IPS-18c (cell line): Measurements from ENCODE around the gene PLXNB2.

ENCODE experiments used
- H3K4me3 ChIP-seq: 2 replicates; pipeline ENCODE4 v1.7.0; 2013; ENCODE audit warnings: low read depth, mild to moderate bottlenecking, low read length, moderate library complexity; ENCODE audit not compliant: insufficient read depth
- H3K9me3 ChIP-seq: one replicate; pipeline ENCODE4 v1.6.1; 2013; ENCODE audit warnings: mild to moderate bottlenecking, low read length, moderate library complexity; ENCODE audit not compliant: control insufficient read depth, insufficient read depth

The PLXNB2 gene

DNA sequence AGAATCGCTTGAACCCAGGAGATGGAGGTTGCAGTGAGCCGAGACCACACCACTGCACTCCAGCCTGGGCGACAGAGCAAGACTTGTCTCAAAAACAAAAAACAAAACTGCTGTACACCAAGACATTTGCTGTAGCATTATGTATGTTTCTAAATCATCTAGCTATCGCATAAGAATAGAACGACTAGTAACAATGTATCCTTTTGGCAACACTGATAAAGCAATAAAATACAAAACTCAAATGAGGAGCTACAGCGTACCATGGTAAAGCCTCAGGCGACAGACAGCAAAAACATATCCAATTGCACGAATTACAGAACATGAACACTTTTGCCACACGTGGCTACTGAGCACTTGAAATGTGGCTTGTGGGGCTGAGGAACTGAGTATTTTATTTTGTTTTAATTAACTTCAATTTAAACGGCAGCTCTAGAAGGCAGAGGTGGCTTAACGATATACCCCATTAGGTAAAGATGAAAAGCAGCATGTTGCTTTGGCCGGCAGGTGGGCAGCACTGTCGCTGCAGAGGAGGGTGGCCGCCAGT is 65.0 kb downstream of the PLXNB2 start:
- no peak overlapping the region for H3K4me3 ChIP-seq
- no peaks in the 10 kb centered on the region for H3K9me3 ChIP-seq

DNA sequence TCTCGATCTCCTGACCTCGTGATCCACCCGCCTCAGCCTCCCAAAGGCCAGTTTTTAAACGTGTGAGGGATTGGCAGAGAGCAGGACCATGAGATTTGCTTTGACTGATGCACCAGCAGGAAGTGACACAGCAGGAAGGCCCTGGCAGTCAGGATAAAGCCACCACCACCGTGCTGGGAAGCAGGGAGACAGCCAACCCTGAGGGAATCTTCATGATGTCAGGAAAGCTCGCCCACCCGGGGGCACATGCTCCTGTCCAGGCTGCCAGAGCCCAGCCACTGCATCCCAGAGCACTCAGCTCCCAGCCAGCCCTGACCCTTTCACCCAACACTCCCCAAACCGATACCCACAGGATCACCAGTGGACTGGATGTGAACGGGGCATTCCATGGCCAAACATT is 68.7 kb downstream of the PLXNB2 start:
- H3K9me3 ChIP-seq, result no peaks in the 10 kb centered on the region
- no peak overlapping the region for H3K4me3 ChIP-seq

DNA sequence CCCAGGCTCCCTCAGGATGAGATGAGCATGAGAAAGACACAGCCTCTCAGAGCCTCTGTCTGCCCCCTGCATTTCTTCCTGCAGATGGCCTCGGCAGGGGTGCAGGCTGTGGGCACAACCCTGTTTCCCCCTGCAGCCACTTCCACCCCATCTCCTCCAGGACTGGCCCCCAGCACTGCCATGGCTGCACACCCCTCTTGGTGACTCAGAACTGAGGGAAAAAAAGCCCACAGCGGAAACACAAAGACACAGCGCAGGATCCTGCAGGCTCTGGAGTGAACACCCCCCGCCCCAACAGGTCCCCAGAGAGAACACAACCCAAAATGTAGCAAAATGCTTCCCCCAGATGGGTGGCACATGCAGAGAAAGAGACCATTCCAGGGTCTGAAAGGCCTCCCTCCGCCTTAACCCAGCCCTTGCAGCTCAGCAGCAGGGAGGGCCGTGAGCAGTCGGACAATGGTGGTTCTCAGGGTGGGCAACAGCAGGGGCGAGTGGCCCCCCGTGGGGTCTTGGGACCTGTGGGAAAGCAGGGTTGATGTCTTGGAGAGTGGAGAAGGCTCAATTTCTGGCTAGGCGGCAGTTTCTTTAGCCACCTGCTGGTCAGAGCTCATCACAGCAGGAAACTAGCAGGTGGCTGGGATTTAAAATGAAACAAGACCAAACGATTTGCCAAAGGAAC is 70.6 kb downstream of the PLXNB2 start:
- H3K9me3 ChIP-seq, result no peaks in the 10 kb centered on the region

DNA sequence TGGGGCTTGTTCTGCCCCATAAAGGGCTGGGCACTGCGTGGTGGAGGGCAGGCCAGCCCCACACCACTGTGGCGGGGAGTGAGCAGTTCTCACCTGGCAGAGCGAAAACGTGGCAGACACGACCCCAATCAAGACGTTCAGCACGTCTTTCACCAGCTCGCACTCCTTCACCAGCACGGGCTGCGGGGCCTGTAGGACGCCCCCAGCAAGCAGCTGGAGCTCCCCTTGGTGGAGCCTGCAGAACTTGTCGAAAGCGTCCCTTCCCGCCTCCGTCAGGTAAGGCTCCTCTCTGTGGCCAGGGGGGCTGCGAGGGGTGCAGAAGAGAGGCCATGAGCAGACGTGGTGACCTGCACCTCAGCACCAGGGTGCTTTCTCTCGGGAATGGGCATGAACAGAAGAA is 74.2 kb downstream of the PLXNB2 start:
- Histone ChIP-seq H3K9me3 (no peaks in the 10 kb centered on the region), H3K4me3 (no peak overlapping the region)

More for the DNA sequence above, 70.6 kb downstream of the PLXNB2 start:
- no peak overlapping the region for H3K4me3 ChIP-seq

DNA sequence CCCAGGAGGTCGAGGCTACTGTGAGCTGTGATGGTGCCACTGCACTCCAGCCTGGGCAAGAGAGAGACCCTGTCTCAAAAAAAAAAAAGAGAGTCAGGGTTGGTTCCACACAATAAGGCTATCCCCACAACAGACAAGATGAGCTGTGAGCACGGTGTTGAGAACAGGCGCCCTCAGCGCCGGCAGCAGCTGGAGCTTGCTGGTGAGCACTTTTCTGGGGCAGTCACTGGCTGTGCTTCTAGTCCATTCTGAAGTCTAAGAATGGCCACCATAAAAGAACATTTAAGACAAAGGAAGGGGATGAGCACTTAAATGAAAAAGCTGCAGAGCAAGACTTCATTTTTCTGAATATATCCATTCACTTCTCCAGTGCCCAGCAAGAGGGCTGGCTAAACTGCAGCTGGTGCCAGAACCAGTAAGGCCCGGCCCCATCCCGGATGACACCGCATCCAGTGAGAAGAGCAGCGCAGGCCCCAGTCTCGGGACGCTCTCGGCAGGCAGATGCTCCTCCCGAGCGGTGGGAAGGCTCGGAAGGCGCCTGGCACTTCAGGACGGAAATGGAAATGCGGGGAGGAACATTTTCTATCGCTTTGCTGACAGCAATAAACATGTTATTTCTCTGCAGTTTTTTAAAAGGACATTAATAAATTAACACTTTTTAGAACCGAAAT is 74.8 kb downstream of the PLXNB2 start:
- H3K9me3 ChIP-seq, result no peaks in the 10 kb centered on the region

DNA sequence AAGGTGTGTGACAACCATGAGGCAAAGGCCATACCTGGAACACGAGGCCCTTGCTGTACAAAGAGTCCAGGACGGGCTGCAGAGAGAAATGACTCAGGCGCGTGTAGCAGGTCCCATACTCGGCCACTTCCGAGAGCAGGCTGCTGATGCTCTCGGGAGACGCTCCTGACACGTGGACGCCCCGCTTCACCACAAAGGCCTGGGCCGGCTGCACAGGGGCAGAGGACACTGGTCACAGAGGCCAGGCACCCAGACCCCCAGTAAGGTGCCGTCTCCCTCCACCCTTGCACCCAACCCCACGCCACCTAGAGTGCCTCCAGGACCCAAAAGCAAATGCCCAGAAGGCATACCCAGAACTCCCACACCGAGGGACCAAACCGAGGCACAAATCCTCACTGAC is 78.1 kb downstream of the PLXNB2 start:
- H3K9me3 ChIP-seq, result no peaks in the 10 kb centered on the region
- no peak overlapping the region for H3K4me3 ChIP-seq

More for the DNA sequence above, 74.8 kb downstream of the PLXNB2 start:
- H3K4me3 ChIP-seq, result no peak overlapping the region

DNA sequence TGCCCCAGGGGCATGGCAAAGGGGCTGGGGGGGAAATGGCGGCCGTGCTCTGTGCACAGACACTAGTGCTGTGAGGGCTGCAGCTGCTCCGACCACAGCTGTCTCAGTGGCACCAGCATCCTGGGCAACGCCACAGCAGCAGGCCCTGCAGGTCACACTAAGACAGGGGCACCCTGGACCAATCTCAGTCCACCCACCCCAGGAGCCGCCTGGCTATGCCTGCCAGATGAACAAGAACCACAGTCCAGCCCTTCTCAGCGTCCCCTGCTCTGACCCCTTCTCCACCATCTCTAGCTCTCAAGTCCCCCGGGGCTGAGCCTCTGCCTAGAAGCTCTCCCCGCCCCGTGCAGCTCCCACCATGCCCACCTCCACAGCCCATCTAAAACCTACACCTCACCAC is 79.1 kb downstream of the PLXNB2 start:
- Histone ChIP-seq H3K4me3 (no peak overlapping the region), H3K9me3 (no peaks in the 10 kb centered on the region)

DNA sequence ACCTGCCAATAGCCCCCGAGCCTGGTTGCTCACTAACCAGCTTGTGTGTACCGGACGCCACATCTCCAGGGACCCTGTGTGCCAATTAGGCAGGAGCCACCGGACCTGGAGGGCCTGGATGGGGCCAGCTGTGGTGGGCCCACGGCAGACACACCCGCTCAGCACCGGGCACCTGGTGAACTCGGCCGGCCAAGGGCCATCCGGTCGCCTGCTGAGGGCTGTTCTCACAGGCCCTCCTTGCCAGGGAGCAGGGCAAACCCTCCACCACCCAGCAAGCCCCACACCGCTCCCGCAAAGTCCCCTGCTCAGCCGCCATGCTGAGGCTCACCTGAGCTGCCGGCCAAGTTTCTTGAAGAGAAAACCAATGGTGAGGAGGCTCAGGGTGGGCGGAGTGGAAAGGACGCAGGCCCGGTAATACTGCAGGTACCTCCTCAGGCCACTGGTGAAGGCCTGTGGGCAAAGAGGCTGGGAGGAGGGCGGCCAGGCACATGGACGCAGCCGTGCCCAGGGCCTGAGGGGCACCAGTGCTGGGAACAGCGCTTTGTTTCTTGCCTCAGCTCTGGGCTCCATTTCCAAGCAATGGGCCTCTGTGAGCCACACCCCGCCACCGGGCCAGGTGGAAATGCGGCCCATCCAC is 79.7 kb downstream of the PLXNB2 start:
- H3K4me3 ChIP-seq, result no peak overlapping the region
- no peaks in the 10 kb centered on the region for H3K9me3 ChIP-seq

DNA sequence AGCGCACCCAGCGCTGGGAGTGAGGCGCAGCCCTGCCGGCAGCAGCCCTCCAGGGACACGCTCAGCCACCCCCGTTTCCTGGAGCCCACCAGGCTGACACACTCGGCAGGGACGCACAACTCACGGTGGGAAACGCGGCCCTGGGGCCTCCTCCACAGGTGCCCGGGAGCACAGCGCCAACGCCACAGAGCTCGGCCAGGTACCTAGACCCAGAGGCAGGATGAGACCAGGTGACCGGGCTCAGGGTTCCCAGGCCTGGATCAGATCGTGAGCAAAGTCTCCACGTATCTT is 80.6 kb downstream of the PLXNB2 start:
- Histone ChIP-seq H3K9me3 (no peaks in the 10 kb centered on the region), H3K4me3 (no peak overlapping the region)

DNA sequence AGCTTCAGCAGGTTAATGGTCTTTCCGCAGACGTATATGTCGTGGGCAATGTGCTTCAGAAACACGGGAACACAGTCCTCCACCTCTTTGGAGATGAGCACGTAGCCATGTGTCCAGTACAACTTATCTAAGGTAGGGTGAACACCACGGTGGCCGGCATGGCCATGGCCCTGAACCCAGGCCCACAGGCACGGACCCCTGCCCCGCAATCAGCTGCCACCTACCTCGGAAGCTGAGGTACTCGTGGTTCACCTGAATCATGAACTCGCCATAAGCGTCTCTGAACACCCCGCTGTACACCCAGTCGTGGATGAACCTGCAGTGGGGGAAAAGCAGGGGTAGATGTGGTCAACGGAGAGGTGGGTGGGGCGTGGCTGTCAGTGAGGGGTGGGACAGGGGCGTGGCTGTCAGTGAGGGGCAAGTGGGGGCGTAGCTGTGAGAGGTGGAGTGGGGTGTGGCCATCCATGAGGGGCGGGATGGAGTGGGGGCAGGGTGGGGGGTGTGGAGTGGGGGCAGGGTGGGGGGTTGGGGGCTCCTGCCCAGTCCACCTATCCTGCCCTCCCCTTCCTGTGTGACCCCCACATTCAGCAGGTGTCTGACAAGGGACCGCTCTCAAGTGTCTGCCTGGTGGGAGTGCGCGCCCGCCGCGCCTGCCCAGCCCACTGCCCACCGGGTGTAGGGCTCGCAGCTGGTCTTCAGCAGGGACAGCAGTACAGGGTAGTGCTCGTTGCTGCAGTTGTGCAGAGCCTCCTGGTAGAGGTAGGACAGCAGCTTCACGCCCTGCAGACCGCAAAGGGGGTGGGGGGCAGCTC is 81.2 kb downstream of the PLXNB2 start:
- H3K9me3 ChIP-seq, result peaks cover 2% of the 10 kb centered on the region
- no peak overlapping the region for H3K4me3 ChIP-seq

DNA sequence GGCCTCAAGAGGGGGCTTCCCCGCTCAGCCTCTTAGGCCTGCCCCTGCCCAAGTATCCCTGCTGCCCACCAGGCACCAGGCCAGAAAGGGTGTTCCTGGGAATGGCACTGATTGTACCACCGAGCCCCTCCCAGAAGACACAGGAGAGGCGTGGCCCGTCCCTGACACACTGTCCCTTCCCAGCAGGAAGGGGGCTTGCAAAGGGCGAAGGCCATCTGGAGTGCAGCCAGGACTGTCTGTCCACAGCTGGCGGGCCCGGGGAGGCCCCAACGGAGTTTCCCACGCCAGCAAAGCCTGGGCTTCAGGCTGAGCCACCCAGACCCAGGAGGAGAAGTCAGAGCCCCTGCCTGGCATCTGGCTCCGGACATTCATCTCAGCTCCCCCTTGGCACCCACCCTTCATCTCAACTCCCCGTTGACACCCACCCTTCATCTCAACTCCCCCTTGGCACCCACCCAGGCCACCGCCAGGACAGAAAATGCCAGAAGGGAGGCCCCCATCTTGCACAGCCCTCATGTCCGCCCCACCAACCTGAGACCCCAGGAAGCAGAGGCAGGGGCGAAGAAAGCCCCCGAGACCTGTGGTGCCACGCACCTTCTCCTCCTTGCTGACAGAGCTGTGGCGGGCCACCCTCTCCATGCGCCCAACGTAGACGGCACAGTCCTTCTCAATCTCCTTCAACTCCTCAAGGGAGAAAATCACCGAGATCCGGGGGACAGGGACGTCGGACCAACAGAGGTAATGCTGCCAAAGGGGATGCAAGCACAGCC is 82.1 kb downstream of the PLXNB2 start:
- no peak overlapping the region for H3K4me3 ChIP-seq

More for the DNA sequence above, 82.1 kb downstream of the PLXNB2 start:
- peaks cover 2% of the 10 kb centered on the region for H3K9me3 ChIP-seq
